Neural crest cell (in vitro differentiated cells): ENCODE results near the gene CTCF. TPM values are rescaled to one million over a fixed set of nuclear protein-coding genes. Genes with fewer than 3 reads are reported as not detected.

Experiments used
- DNase-seq: peaks from one replicate; pipeline ENCODE4 v3.0.0; 2021; ENCODE audit warnings: low read depth, mixed read lengths, low spot score
- H3K27ac Mint-ChIP-seq: one replicate; pipeline ENCODE4 v1.8.0; 2021; ENCODE audit warnings: mild to moderate bottlenecking, mixed read lengths; ENCODE audit not compliant: unreplicated experiment
- H3K27me3 Mint-ChIP-seq: 2 replicates; pipeline ENCODE4 v1.8.0; 2021; ENCODE audit warnings: low read depth, mild to moderate bottlenecking, mixed read lengths
- H3K36me3 Mint-ChIP-seq: 2 replicates; pipeline ENCODE4 v1.8.0; 2021; ENCODE audit warnings: low read depth, mild to moderate bottlenecking, mixed read lengths
- H3K4me1 Mint-ChIP-seq: 2 replicates; pipeline ENCODE4 v1.8.0; 2021; ENCODE audit warnings: mixed read lengths
- H3K4me3 Mint-ChIP-seq: one replicate; pipeline ENCODE4 v1.8.0; 2021; ENCODE audit warnings: mild to moderate bottlenecking, mixed read lengths
- H3K9me3 Mint-ChIP-seq: 2 replicates; pipeline ENCODE4 v1.8.0; 2021; ENCODE audit warnings: mixed read lengths
- CTCF ChIP-seq: fragments of 200-600 bp; sonication (generic); conservative IDR thresholded peaks from 2 replicates; pipeline ENCODE4 v1.5.0; 2021; ENCODE audit warnings: antibody characterized with exemption, mild to moderate bottlenecking
- total RNA-seq: library from RNA; stranded (reverse); gene quantifications from 2 replicates; pipeline ENCODE4 v1.2.1, GENCODE V29; 2021

CTCF gene
- total RNA-seq, 1 donor from 2014 or later: 78.8 TPM

GRCh38 chr16:67594256-67594915, 32.1 kb downstream of the CTCF start:
- H3K27me3 Mint-ChIP-seq: no peaks in the 10 kb centered on the region
- DNase-seq: no peak
- H3K9me3 Mint-ChIP-seq: no peaks in the 10 kb centered on the region
- H3K4me1 Mint-ChIP-seq: peaks cover 16% of the 10 kb centered on the region
- no peak overlapping the region for H3K4me3 Mint-ChIP-seq
- peaks cover 5% of the 10 kb centered on the region for H3K36me3 Mint-ChIP-seq
- no peak for TF ChIP-seq CTCF
- H3K27ac Mint-ChIP-seq: no peak overlapping the region

- TF ChIP-seq CTCF: no peak
- H3K4me1 Mint-ChIP-seq: peaks cover 21% of the 10 kb centered on the region
- H3K27ac Mint-ChIP-seq: no peak overlapping the region
- DNase-seq: no peak
- no peaks in the 10 kb centered on the region for H3K9me3 Mint-ChIP-seq
- H3K27me3 Mint-ChIP-seq: no peaks in the 10 kb centered on the region
- peaks cover 2% of the 10 kb centered on the region for H3K36me3 Mint-ChIP-seq
- no peak overlapping the region for H3K4me3 Mint-ChIP-seq
These were observed 32.6 kb downstream of the CTCF start for GRCh38 chr16:67594956-67595355.

- TF ChIP-seq CTCF: no peak
- Mint-ChIP-seq H3K4me3 (no peak overlapping the region), H3K9me3 (no peaks in the 10 kb centered on the region), H3K4me1 (peaks cover 23% of the 10 kb centered on the region), H3K27me3 (no peaks in the 10 kb centered on the region), H3K36me3 (no peaks in the 10 kb centered on the region), H3K27ac (no peak overlapping the region)
- DNase-seq: no peak
These were observed 36.2 kb downstream of the CTCF start for GRCh38 chr16:67598527-67598926.

GRCh38 chr16:67605641-67606040, 43.3 kb downstream of the CTCF start:
- no peak for TF ChIP-seq CTCF

GRCh38 chr16:67606632-67607031, 44.3 kb downstream of the CTCF start:
- DNase-seq: no peak
- Mint-ChIP-seq H3K4me3 (no peak overlapping the region), H3K27me3 (no peaks in the 10 kb centered on the region)

More at GRCh38 chr16:67605641-67606040, 43.3 kb downstream of the CTCF start:
- H3K4me3 Mint-ChIP-seq: no peak overlapping the region
- no peak for DNase-seq
- no peak overlapping the region for H3K27ac Mint-ChIP-seq
- H3K4me1 Mint-ChIP-seq: peaks cover 25% of the 10 kb centered on the region
- H3K9me3 Mint-ChIP-seq: no peaks in the 10 kb centered on the region
- H3K36me3 Mint-ChIP-seq: peaks cover 2% of the 10 kb centered on the region
- no peaks in the 10 kb centered on the region for H3K27me3 Mint-ChIP-seq

More at GRCh38 chr16:67606632-67607031, 44.3 kb downstream of the CTCF start:
- H3K27ac Mint-ChIP-seq: no peak overlapping the region
- H3K4me1 Mint-ChIP-seq: peaks cover 15% of the 10 kb centered on the region
- H3K9me3 Mint-ChIP-seq: no peaks in the 10 kb centered on the region
- peaks cover 7% of the 10 kb centered on the region for H3K36me3 Mint-ChIP-seq
- TF ChIP-seq CTCF: no peak
